GM12891 (cell line): Measurements from ENCODE around the gene EPS8.

Source experiments
- POLR2A ChIP-seq: IDR thresholded peaks from 2 replicates; pipeline ENCODE4 v1.6.1; 2011; ENCODE audit warnings: low read depth, low read length, control low read depth
- POLR2AphosphoS5 ChIP-seq: IDR thresholded peaks from 2 replicates; pipeline ENCODE4 v1.6.1; 2011; ENCODE audit warnings: low read depth, low read length, control low read depth

DNA sequence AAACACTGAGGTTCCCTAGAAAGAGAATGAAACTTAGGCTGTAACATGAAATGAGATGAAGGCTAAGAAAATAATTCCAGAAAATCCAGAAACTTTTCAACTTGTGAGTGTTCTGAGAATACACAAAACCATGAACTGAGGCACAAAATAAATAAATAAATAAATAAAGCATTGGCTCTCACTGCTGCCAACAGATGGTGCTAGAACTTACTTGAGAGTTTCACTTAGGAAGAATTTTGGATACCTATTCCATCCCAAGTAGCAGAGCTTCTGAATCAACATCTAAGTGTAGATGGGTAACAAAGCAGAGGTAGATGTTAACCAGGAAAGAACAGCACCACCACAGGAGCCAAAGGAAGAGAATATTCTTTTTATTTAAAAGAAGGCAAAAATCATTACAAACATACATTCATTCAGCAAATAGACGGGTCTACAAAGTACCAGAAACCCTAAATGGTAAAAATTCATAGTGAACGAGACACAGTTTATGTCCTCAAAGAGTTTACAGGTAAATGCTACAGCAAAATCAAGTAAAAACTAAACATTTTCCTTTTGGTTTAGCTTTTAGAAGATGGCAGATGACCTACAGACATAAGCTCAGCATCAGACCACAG is 16.7 kb downstream of the EPS8 start:
- TF ChIP-seq POLR2AphosphoS5: no peak
- TF ChIP-seq POLR2A: no peak
